Activated naive CD8-positive, alpha-beta T cell treated with anti-CD3 and anti-CD28 coated beads for 36 hours (primary cell): Measurements from ENCODE around the gene CYRIA. TPM values are rescaled to one million over a fixed set of nuclear protein-coding genes. Genes with fewer than 3 reads are reported as not detected.

ENCODE experiments used
- DNase-seq: peaks from one replicate; pipeline ENCODE4 v3.0.0; 2021
- H3K27ac Mint-ChIP-seq: one replicate; pipeline ENCODE4 v1.8.0; 2022; ENCODE audit warnings: mild to moderate bottlenecking, moderate library complexity, mixed read lengths
- H3K27me3 Mint-ChIP-seq: one replicate; pipeline ENCODE4 v1.8.0; 2022; ENCODE audit warnings: mild to moderate bottlenecking, mixed read lengths
- H3K36me3 Mint-ChIP-seq: one replicate; pipeline ENCODE4 v1.8.0; 2021; ENCODE audit warnings: mild to moderate bottlenecking, mixed read lengths
- H3K4me1 Mint-ChIP-seq: one replicate; pipeline ENCODE4 v1.8.0; 2021; ENCODE audit warnings: mixed read lengths
- H3K4me3 Mint-ChIP-seq: one replicate; pipeline ENCODE4 v1.8.0; 2022; ENCODE audit warnings: mild to moderate bottlenecking, moderate library complexity, mixed read lengths
- H3K9me3 Mint-ChIP-seq: one replicate; pipeline ENCODE4 v1.8.0; 2022; ENCODE audit warnings: mixed read lengths
- total RNA-seq, 2 experiments: library from RNA; stranded (reverse); gene quantifications; one replicate each; pipeline ENCODE4 v1.2.3, GENCODE V29; 2021

The CYRIA gene
- total RNA-seq, 2 experiments from 2014 or later = 0.14 to 0.16 TPM

DNA sequence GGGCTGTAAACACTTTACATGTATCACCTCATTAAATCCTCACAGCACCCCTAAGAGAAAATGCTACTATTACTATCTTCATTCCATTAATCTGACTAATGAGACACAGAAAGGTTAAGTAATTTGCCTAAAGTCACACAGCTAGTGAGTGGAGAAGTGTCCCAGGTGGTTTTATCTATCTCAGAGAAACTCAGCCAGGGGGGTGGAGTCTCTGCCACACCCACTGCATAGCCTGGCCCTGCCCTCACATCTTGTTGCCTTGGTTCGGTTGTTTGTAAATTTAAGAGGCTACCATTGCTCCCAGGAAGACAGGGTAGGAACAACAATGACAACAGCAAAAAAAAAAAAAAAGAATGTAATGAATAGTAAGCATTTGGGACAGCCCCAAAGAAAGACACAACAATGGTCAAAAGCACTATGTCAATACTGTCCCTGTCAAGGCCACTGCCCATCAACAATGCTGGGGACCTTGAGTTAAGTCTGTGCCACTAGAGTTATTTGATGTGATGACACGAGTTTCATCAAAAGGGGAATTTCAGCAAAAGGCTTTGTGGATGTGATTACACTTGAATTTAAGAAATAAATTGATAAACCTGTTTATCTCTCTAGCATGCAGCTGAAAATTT lies 17.5 kb downstream of the CYRIA start:
- H3K4me3 Mint-ChIP-seq = no peak overlapping the region
- no peak overlapping the region for H3K27ac Mint-ChIP-seq
- no peak for DNase-seq
- no peaks in the 10 kb centered on the region for H3K9me3 Mint-ChIP-seq
- H3K36me3 Mint-ChIP-seq = no peaks in the 10 kb centered on the region
- H3K27me3 Mint-ChIP-seq = no peaks in the 10 kb centered on the region
- H3K4me1 Mint-ChIP-seq = no peaks in the 10 kb centered on the region

DNA sequence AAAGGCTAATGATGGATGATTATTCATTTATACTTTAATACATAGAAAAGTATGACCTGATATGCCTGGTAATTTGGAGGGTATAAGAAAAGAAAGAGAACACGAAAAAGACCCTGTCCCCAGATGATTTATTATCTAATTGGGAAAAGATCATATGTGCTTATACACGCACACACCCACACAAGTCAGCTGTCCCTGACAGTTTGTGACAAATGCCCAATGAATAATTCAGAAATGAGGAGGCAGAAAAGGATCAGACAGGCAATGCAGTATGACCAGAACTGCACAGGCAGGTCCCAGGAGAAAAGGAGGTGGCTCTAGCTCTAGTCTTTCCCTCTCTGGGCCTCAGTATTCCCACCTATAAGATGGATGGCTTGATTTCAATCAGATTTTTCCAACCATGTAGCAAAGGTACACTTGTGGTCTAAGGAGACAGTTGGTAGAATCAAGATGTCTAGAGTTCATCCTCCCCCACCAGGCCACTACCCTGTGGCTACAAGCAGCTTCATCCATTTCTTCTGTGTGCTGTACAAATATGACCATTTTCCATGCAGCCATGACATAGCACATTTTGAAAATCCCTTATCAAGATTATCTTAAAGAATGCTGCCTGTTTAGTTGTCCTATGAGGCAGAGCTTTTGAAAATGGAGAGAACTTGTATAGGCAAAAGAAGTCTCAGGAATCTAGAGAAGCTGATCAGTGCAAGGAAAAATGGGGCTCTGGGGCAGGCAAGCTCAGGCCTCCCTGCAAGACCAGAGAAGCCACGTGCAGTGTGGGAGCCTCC lies 19.7 kb downstream of the CYRIA start:
- no peak overlapping the region for H3K4me3 Mint-ChIP-seq
- no peaks in the 10 kb centered on the region for H3K27me3 Mint-ChIP-seq

DNA sequence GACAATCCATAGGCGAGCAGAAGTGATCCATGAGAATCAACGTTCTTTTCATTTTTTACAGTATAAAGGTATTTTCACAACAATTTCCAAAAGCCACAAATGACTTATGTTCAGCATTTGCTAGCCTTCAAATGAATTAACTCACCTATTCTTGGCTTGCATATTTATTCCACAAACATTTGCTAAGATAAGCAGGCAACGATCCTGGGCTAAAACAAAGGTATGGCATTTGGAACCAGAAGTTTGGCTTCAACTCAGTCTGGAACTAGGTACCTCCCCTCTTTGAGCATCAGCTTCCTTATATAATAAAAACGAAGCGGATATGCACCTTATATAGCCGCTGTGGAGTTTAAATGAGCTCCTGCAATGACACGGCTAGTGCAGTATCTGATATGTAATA lies 20.5 kb downstream of the CYRIA start:
- H3K4me3 Mint-ChIP-seq = no peak overlapping the region
- H3K36me3 Mint-ChIP-seq = no peaks in the 10 kb centered on the region
- no peaks in the 10 kb centered on the region for H3K4me1 Mint-ChIP-seq

More for the DNA sequence above, 19.7 kb downstream of the CYRIA start:
- Mint-ChIP-seq H3K9me3 (no peaks in the 10 kb centered on the region), H3K4me1 (no peaks in the 10 kb centered on the region), H3K36me3 (no peaks in the 10 kb centered on the region), H3K27ac (no peak overlapping the region)
- DNase-seq = no peak

DNA sequence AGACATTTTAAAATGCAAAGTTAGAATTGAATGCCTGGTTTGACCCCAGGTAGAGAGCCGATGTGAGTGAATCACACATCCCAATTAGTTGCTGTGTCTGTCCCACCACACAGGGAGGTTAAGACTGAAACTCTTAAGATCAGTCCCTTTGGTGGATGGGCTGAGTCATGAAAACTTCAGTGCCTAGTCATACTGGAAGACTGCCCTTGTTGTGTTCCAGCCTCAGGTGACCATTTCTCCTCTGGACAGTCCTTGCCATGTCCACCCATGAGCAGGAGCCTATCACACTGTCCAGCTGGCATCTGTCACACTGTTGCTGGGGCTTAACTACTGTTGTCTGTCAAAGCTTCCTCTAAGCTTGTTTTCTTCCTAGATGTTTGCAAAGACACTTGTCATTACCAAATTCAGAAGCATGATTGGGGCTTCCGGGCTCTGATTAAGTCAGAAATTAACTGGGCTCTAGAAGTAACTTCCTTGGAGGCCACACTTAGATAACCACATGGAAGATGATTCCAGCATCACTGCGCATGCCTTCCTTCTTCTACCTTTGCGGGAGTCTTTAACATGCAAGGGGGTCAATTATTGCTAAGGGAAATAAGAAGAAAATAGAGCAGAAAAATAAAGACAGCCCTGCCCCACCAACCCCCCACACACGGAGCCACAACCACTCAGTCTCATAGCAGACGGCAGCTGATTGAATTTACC lies 21.3 kb downstream of the CYRIA start:
- H3K4me1 Mint-ChIP-seq = no peaks in the 10 kb centered on the region
- no peak overlapping the region for H3K27ac Mint-ChIP-seq
- no peaks in the 10 kb centered on the region for H3K36me3 Mint-ChIP-seq
- no peaks in the 10 kb centered on the region for H3K27me3 Mint-ChIP-seq
- H3K9me3 Mint-ChIP-seq = no peaks in the 10 kb centered on the region
- DNase-seq = no peak
- no peak overlapping the region for H3K4me3 Mint-ChIP-seq

More for the DNA sequence above, 20.5 kb downstream of the CYRIA start:
- no peak for DNase-seq
- no peaks in the 10 kb centered on the region for H3K27me3 Mint-ChIP-seq
- H3K27ac Mint-ChIP-seq = no peak overlapping the region
- no peaks in the 10 kb centered on the region for H3K9me3 Mint-ChIP-seq

DNA sequence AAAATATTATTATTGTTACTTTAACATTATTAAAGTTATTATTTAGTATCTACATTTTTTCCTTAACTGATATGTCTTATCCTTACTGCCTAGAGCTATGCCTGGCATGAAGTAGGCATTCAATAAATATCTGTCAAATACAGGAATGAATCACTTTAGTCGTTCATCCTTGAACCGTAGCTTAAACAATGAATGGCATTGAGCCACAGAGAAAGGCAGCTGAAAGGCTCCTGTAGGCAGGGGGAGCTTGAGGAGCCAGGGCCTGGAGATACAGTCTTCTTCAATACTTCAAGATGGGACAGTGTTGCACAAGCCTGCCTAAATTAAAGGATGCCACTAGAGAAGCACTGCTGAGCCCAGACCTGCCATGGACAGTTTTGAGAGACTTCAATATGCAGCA lies 22.5 kb downstream of the CYRIA start:
- no peak overlapping the region for H3K27ac Mint-ChIP-seq
- H3K27me3 Mint-ChIP-seq = no peaks in the 10 kb centered on the region
- H3K4me1 Mint-ChIP-seq = peaks cover 4% of the 10 kb centered on the region
- H3K36me3 Mint-ChIP-seq = no peaks in the 10 kb centered on the region
- no peak overlapping the region for H3K4me3 Mint-ChIP-seq
- DNase-seq = no peak
- no peaks in the 10 kb centered on the region for H3K9me3 Mint-ChIP-seq

DNA sequence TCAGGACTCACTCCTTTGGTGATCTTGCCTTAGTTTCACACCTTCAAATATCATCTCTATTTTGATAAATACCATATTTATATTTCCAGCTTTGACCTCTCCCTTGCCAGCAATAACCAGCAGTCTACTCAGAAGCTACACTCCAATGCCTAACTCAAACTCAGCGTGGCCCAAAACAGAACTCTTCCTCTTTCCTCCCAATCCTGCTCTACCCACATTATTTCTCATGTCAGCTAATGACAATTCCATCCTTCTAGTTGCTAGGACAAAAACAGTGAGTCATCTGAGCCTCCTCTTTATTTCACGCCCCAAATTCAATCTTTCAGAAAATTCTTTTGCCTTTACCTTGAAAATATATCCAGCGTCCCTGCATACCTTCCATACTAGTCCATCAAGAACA lies 23.5 kb downstream of the CYRIA start:
- peaks cover 4% of the 10 kb centered on the region for H3K4me1 Mint-ChIP-seq
- H3K4me3 Mint-ChIP-seq = no peak overlapping the region
- no peak overlapping the region for H3K27ac Mint-ChIP-seq
- no peak for DNase-seq
- no peaks in the 10 kb centered on the region for H3K27me3 Mint-ChIP-seq
- H3K36me3 Mint-ChIP-seq = no peaks in the 10 kb centered on the region
- no peaks in the 10 kb centered on the region for H3K9me3 Mint-ChIP-seq

DNA sequence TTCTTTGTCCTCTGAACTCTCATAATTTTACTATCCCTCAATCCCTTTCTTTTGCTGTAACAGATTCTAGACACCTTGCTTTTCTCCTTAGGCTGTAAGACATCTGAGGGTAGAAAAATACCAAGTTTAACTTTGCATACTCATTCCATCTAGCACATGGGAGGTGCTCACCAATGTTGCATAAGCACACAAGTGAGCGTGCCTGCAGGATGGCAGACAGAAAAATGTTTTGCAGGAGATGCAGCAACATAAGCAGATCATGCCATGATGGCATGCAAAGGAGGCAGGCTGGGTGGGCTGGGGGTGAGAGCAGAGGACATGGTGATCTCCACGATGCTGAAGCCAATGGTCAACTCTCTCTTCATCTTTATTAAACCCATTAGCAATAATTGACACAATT lies 24.1 kb downstream of the CYRIA start:
- H3K4me1 Mint-ChIP-seq = peaks cover 4% of the 10 kb centered on the region
- H3K27me3 Mint-ChIP-seq = no peaks in the 10 kb centered on the region
- no peak overlapping the region for H3K27ac Mint-ChIP-seq
- H3K36me3 Mint-ChIP-seq = no peaks in the 10 kb centered on the region
- no peak for DNase-seq
- H3K4me3 Mint-ChIP-seq = no peak overlapping the region
- no peaks in the 10 kb centered on the region for H3K9me3 Mint-ChIP-seq

DNA sequence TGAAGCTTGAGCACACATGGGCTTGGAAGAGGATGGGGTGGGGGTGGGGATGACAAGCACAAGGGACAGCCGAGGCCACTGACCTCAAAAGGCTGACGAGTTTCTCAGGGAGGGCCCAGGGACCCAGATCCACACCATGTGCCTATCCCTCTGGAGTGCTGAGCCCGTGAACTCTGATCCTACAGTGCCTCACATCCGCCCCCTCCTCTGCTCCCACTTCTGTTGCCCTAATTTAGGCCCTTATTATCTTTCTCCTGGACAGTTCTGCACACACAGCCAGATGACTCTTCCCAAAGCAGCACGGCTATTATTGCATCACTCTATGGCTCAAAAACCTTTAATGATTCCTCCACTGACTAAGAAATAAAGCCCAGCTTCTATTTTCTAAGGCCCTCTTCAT lies 24.8 kb downstream of the CYRIA start:
- H3K36me3 Mint-ChIP-seq = no peaks in the 10 kb centered on the region
- peaks cover 3% of the 10 kb centered on the region for H3K27me3 Mint-ChIP-seq
- no peaks in the 10 kb centered on the region for H3K9me3 Mint-ChIP-seq
- H3K27ac Mint-ChIP-seq = no peak overlapping the region
- no peak overlapping the region for H3K4me3 Mint-ChIP-seq
- no peak for DNase-seq
- H3K4me1 Mint-ChIP-seq = peaks cover 4% of the 10 kb centered on the region

DNA sequence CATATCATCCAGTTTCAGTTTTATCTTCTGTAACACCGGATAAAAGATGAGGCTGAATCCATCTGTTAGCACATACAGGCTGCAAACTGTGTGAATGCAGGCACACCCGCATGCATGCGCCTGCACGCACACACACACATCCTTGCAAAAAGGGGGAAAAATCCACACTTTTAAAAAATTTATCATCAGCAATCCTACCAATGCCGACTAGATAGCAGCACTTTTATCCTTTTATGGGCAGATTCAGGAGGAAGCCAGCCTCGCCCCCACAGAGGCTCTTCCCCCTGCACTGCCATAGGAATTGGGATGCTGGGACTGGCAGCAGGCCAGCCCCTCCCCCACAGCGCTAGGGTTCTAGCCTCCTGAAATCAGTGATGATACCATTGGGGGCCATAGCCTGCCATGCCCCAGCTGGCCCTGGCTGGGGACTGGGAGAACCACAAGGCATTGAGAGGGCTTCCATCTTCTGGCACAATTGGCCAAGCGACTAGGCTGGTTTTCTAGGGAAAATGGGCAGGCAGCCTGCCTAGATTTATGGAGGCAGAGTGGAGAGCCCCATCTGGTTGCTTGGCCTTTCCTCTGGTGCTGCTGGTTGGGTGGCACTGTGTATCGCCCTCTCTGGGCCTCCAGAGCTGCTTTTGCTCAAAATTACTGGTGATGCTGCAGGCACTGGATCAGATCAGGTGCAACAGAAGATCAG lies 25.5 kb downstream of the CYRIA start:
- Mint-ChIP-seq H3K27me3 (peaks cover 8% of the 10 kb centered on the region), H3K4me1 (peaks cover 4% of the 10 kb centered on the region), H3K36me3 (no peaks in the 10 kb centered on the region), H3K9me3 (no peaks in the 10 kb centered on the region), H3K4me3 (no peak overlapping the region), H3K27ac (no peak overlapping the region)
- no peak for DNase-seq

DNA sequence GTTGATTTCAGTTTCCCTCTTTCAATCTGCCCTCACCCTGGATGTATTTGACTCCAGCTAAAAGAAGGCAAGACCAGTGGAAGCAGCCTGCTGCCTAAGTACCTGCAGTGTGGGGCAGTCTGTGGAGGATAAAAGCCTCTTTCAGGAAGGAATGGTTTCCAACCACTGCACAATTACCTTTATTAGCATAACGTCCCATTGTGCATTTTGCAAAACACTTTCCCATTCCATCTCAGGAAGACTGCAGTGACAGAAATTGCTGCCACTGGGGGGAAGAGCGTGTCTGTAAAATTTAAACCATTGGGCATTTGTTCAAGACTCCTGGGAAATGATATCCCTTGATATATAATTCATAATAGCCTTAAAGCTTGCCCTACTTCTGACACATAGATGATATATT lies 26.2 kb downstream of the CYRIA start:
- Mint-ChIP-seq H3K36me3 (no peaks in the 10 kb centered on the region), H3K4me3 (no peak overlapping the region), H3K9me3 (no peaks in the 10 kb centered on the region), H3K27ac (no peak overlapping the region), H3K27me3 (peaks cover 11% of the 10 kb centered on the region), H3K4me1 (peaks cover 4% of the 10 kb centered on the region)
- DNase-seq = no peak

DNA sequence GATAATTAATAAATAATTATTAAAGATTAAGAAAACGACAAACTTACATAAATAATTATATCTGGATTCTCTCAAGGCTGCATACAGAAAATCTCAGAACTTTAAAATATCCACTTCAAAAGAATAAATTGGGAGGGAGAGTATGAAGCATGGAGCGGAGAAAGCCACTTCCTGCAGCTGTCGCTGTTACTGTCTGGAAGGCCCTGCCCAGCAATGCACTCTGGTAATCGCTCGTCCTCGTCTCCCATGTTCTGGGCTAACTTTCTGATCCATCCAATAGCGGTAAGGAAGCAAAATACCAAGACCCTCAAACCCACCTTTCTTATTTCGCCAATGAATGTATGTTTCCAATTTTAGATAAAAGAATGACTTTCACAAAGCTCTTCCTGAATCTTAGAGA lies 26.7 kb downstream of the CYRIA start:
- H3K4me1 Mint-ChIP-seq = peaks cover 4% of the 10 kb centered on the region
- peaks cover 11% of the 10 kb centered on the region for H3K27me3 Mint-ChIP-seq
- H3K36me3 Mint-ChIP-seq = no peaks in the 10 kb centered on the region
- DNase-seq = no peak
- no peak overlapping the region for H3K27ac Mint-ChIP-seq
- no peaks in the 10 kb centered on the region for H3K9me3 Mint-ChIP-seq
- H3K4me3 Mint-ChIP-seq = no peak overlapping the region

DNA sequence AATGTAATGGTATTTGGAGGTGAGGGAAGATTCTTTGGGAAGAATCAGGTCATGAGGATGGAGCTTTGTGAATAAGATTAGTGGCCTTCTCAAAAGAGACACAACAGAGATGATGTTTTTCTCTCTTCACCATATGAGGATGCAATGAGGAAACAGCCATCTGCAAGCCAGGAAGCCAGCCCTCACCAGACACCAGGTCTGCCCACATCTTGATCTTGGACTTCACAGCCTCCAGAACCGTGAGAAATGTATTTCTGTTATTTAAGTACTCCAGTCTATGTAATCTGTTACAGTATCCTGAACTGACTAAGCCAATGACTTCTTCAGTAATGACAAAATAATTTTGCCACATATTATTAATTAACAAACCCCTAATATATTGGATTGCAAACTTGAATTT lies 28.3 kb downstream of the CYRIA start:
- DNase-seq = no peak
- Mint-ChIP-seq H3K4me3 (no peak overlapping the region), H3K27me3 (peaks cover 11% of the 10 kb centered on the region), H3K9me3 (no peaks in the 10 kb centered on the region), H3K27ac (no peak overlapping the region), H3K36me3 (no peaks in the 10 kb centered on the region), H3K4me1 (peaks cover 4% of the 10 kb centered on the region)

DNA sequence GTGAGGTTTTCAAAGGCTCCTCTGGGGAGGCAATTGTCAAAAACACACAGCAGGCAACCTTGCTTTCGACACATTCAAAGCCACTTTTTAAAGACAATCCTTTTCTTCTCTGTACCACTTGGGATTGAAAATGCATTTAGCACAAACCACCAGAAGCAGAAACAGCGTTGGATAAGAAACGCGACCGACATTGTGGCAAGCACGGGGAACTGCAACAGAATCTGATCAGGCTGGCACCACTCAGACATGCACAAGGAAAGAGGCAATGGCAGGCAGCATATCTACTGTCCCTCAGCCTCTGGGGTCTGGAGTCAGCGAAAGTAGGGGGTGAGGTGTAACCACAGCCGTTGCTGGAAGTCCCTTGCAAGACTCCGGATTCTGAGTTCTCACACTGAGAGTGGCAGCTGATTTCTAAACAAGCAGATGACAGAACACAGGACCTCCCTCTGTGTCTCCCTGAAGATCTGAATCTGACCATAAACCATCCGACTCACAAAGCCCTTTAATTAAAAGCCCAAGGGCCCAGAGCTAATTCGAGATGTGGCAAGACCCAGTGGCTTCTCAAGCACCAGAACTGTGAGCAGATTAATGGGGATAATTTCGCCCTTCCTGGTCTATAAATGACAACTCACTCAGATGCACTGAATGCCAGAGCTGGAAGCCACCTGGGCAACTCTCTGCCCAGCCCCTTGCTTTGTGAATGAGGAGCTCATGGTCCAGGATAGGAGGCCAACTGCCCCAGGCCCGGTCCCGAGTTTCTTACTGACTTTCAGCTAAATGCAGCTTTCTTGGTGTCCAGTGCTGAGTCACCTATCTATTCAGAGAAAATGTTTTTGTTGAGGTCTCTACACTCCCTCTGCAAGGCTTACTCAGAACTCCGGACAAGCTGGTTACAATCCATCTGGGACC lies 29.6 kb downstream of the CYRIA start:
- H3K36me3 Mint-ChIP-seq = no peaks in the 10 kb centered on the region
- H3K27ac Mint-ChIP-seq = no peak overlapping the region
- H3K9me3 Mint-ChIP-seq = no peaks in the 10 kb centered on the region
- H3K27me3 Mint-ChIP-seq = peaks cover 11% of the 10 kb centered on the region
- peaks cover 4% of the 10 kb centered on the region for H3K4me1 Mint-ChIP-seq
- no peak for DNase-seq
- H3K4me3 Mint-ChIP-seq = no peak overlapping the region

DNA sequence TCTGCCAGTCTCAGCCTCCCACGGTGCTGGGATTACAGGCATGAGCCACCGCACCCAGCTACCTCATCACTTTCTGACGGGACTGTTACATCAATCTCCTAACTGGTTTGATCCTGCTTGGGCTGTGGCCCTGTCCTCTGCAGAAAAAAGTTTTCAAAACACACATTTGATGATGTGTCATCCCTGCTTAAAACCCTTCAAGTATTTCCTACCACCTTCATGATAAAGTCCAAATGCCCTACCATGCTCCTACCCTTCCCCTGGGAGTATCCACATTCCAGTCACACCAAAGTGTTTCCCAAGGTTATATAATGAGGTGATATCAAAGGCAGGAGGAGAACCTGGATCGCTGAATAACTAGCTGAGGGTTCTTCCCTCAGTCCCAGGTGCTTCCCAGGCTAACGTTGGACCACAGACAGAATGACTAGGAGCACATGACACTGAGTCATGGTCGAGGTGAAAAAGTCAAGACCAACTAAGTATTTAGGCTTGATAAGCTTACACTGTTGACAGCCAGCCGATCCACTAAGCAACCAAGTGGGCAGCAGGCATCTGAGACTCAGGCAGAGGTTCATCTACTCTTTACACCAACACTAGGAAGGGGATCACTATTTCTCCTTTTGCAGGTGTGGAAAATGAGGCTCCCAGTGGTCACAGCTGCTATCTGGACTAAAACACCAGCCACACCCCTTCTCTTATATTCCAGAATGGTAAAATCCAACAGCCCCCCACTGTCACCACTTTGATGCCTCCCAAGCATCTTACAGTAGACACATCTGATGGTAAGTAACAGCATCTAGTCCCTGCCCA lies 31.8 kb downstream of the CYRIA start:
- H3K4me1 Mint-ChIP-seq = no peaks in the 10 kb centered on the region
- H3K27me3 Mint-ChIP-seq = peaks cover 11% of the 10 kb centered on the region
- no peak overlapping the region for H3K27ac Mint-ChIP-seq
- no peaks in the 10 kb centered on the region for H3K9me3 Mint-ChIP-seq
- DNase-seq = no peak
- no peak overlapping the region for H3K4me3 Mint-ChIP-seq
- H3K36me3 Mint-ChIP-seq = no peaks in the 10 kb centered on the region
